WI38 (cell line): Measurements from ENCODE around the gene PDXP.

Experiments used
- H3K4me3 ChIP-seq: 2 replicates; pipeline ENCODE4 v1.5.1; 2011; ENCODE audit warnings: low read depth, mild to moderate bottlenecking, control low read depth, low read length
- CTCF ChIP-seq: IDR thresholded peaks from 2 replicates; pipeline ENCODE4 v1.5.1; 2012; ENCODE audit warnings: low read depth, mild to moderate bottlenecking, control low read depth, low read length

Gene PDXP

GRCh38 chr22:37709445-37709765 is 50.9 kb downstream of the PDXP start:
- H3K4me3 ChIP-seq = no peak overlapping the region
- TF ChIP-seq CTCF = no peak

DNA sequence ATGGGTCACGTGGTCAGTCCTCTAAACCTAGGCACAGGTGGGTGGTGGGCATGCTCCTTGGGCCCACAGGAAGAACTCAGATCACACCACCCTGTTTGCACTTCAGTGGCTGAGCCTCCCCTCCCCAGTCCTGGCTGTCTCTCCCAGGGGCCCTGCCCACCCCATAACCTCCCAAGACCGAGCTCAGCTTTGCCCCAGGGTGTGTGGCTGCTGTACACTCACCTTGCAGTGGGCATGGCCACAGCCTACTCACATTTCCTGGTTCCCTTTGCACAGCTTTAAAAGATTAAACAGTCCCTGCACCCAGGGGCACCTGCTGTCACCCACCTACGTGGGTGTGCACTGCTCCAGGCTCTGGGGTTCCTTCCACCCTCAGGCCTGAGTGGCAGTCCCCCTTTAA is 52.2 kb downstream of the PDXP start:
- no peak for TF ChIP-seq CTCF
- H3K4me3 ChIP-seq = no peak overlapping the region

- H3K4me3 ChIP-seq = no peak overlapping the region
- no peak for TF ChIP-seq CTCF
These were observed 53.0 kb downstream of the PDXP start for GRCh38 chr22:37711490-37711889.

DNA sequence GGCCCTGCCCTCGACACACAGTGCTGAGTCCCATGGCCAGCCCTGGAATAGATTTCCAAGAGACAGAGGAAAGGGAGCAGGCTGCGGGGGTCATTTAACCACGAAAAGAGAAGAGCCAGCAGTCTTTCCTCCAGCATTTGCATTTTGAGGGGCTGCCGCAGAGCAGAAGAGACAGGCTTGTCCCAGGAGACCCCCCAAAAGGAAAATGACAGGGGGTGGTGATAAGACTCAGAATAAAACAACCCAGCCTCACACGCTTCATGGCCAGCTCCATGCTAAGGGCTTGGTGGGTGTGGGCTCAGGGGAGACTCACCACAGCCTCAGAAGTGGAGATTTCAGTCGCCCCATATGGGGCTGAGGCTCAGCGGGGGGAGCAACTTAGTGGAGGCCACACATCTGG is 55.2 kb downstream of the PDXP start:
- no peak overlapping the region for H3K4me3 ChIP-seq
- TF ChIP-seq CTCF = no peak

DNA sequence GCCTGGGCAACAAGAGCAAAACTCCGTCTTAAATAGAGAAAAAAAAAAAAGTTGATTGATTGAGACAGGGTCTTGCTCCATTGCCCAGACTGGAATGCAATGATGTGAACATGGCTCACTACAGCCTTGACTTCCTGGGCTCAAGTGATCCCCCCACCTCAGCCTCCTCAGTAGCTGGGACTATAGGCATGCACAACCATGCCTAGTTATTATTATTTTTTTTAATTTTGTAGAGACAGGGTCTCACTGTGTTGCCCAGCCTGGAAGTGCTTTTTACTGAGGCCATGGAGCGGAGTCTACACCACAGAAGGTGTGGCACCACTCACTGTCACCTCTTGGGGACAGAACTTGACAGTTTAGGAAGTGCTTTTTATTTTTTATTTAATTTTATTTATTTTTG is 56.1 kb downstream of the PDXP start:
- TF ChIP-seq CTCF = no peak
- H3K4me3 ChIP-seq = no peak overlapping the region

DNA sequence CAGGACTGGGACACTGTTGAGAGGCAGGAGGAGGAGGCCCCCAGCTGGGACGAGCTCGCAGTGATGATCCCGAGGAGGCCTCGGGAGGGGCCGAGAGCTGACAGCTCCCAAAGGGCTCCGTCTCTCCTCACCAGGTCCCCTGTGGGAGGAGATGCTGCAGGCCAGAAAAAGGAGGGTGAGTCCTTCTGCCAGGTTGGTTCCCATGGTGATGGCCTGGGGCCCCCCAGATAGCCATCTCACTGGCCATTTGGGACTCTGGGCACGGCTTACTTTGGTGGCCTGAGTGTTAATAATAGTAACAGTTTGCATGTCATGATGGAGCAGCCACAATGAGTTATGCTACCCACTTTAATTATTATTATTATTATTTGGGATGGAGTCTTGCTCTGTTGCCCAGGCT is 57.2 kb downstream of the PDXP start:
- no peak for TF ChIP-seq CTCF
- no peak overlapping the region for H3K4me3 ChIP-seq
